ENCODE data around the gene GSC. TPM values are rescaled to one million over a fixed set of nuclear protein-coding genes. Genes with fewer than 3 reads are reported as not detected.
"Not testable (repeated sequence)": the region's sequence is repeated elsewhere in the genome, so short reads cannot be mapped to it uniquely, and the experiment has no call there.

GSC gene
- total RNA-seq, 1 donor from 2014 or later = not detected

DNA sequence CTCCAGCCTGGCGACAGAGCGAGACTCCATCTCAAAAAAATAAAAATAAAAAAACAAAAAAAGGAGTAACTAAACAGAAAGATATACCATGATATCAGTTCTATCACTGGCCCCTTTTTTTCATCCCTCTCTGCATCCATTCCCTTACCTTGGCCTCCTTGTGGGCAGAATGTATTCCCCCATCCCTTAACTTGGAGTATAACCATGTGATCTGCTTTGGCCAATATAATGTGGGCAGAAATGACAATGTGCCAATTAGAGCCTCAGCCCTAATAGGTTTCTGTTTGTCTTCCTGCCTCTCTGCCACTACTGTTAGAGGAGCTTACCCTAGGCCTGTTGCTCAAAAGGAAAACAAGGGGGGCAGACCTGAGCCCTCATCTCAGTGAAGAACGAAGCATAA is 23.8 kb downstream of the GSC start:
- DNase-seq (ENCODE audit: low spot score) = no peak

DNA sequence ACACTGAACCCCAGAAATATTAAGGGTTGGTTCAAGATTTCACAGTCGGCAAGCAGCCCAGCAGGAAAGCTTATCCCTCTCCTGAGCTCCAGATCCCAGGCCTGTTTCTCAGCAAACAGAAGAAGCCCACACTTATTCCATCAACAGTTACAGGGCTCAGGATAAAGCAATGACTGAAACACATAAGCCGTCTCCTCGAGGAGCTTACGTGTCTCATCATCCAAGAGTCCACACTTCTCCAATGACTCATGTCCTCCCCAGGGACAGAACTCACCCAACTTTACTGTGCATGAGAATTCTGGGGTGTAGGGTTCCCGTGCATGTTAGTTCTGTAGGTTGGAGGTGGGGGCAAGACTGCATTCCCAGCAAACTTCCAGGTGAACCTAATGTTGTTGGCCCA is 31.2 kb downstream of the GSC start:
- no peak for DNase-seq (ENCODE audit: low spot score)

DNA sequence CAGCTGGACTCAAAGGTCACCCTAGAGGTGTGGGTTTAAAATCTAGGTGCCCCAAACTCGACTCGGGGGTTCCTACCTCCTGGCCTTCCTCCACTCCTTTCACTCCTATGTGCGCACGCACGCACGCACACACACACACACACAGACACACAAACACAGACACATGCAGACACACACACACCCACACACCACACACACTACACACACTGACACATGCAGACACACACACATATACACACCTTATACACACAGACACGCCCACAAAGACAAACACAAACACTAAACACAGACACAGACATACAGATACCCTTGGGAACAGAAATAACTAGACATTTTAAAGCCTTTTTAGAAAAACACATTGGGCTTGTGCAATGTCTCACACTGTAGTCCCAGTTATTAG is 31.8 kb downstream of the GSC start:
- DNase-seq (ENCODE audit: low spot score) = no peak

DNA sequence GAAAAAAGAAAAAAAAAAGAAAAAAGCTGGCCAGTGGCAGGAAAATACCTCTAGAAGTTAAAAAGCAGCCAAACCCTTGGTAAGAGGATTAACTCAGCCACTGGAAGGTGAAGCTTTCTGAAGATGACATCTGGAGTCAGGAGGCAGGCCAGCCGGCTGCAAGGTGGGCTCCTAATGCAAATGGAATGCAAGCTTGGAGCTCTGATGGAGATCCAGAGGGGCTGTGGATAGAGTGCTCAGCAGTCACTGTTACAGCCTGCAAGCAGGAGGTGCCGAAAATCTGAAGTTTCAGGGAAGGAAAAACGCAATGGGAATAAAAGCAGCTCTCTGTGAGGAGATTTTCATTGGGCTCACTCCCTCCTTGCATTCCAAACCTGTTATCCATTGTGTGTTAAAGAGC is 41.0 kb downstream of the GSC start:
- no peak for DNase-seq (ENCODE audit: low spot score)

GRCh38 chr14:94728440-94728839 is 41.5 kb downstream of the GSC start:
- not testable (repeated sequence) for DNase-seq (ENCODE audit: low spot score)

DNA sequence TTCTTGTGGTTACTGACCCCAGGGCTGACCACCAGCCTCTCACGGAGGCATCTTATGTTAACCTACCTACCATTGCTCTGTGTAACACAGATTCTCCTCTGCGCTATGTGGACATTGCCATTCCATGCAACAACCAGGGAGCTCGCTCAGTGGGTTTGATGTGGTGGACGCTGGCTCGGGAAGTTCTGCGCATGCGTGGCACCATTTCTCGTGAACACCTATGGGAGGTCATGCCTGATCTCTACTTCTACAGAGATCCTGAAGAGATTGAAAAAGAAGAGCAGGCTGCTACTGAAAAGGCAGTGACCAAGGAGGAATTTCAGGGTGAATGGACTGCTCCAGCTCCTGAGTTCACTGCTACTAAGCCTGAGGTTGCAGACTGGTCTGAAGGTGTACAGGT is 43.3 kb downstream of the GSC start:
- not testable (repeated sequence) for DNase-seq (ENCODE audit: low spot score)

DNA sequence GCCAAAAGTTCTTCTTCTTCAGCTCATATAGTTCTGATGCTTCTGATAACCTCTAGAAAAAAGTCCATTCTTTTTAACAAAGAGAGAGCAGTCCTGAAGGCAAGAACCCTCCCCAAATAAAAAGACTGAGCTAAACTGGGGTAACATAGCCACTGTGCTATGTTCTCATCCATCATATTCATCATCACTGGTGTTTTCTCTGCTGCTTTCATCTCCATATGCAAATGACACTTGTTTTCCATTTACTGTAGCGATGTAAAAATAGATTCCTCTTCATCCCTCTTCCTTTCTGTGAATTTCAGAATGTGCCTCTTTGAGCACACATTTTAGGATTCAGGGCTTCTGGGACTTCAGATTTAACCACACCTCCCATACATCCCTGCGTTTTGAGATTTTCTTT is 44.9 kb downstream of the GSC start:
- no peak for DNase-seq (ENCODE audit: low spot score)

- no peak for DNase-seq (ENCODE audit: low spot score)
These were observed 47.5 kb downstream of the GSC start for GRCh38 chr14:94722397-94722796.

Other genes with a start within 250 kb of the GSC start
- not detected for gene SERPINA4, start 208.7 kb downstream of the GSC start, total RNA-seq
- 4.4 TPM for gene SERPINA5, start 188.7 kb downstream of the GSC start, total RNA-seq
- gene SERPINA3, start 157.7 kb downstream of the GSC start, total RNA-seq = 106 TPM

Measured in ureter (tissue), 1 donor.